ENCODE measurements around the gene TMEM233.

Gene TMEM233

GRCh38 chr12:119666226-119666795, 72.7 kb downstream of the TMEM233 start:
- no peaks in the 10 kb centered on the region for H4K20me1 ChIP-seq (ENCODE audit: insufficient read depth)
- no peak overlapping the region for H2AFZ ChIP-seq (ENCODE audit: low read depth)
- no peak overlapping the region for H3K9ac ChIP-seq
- no peak overlapping the region for H3K27ac ChIP-seq
- H3K27me3 ChIP-seq (ENCODE audit: insufficient read depth, low read depth): no peaks in the 10 kb centered on the region
- H3K4me3 ChIP-seq (IDR thresholded peaks at IDR 0.05; ENCODE audit: insufficient read depth, low read depth, low read length): no peak overlapping the region
- no peaks in the 10 kb centered on the region for H3K4me1 ChIP-seq (ENCODE audit: low read depth, poor library complexity, severe bottlenecking)
- TF ChIP-seq CTCF (conservative IDR thresholded peaks at IDR 0.05; ENCODE audit: low read depth, low read length): no peak
- no peak overlapping the region for H3K4me2 ChIP-seq
- peaks cover 23% of the 10 kb centered on the region for H3K79me2 ChIP-seq (ENCODE audit: insufficient read depth, low read depth)
- H3K36me3 ChIP-seq (ENCODE audit: insufficient read depth): no peaks in the 10 kb centered on the region

- H4K20me1 ChIP-seq (ENCODE audit: insufficient read depth): no peaks in the 10 kb centered on the region
- H3K79me2 ChIP-seq (ENCODE audit: insufficient read depth, low read depth): peaks cover 23% of the 10 kb centered on the region
- no peak overlapping the region for H3K27ac ChIP-seq
- no peak overlapping the region for H3K9ac ChIP-seq
- no peak overlapping the region for H3K4me3 ChIP-seq (IDR thresholded peaks at IDR 0.05; ENCODE audit: insufficient read depth, low read depth, low read length)
- peak overlapping the region; percentile 58; the same call in 1 of the 2 replicates for H3K4me2 ChIP-seq
- H3K4me1 ChIP-seq (ENCODE audit: low read depth, poor library complexity, severe bottlenecking): no peaks in the 10 kb centered on the region
- H3K36me3 ChIP-seq (ENCODE audit: insufficient read depth): no peaks in the 10 kb centered on the region
- no peak for TF ChIP-seq CTCF (conservative IDR thresholded peaks at IDR 0.05; ENCODE audit: low read depth, low read length)
- peak overlapping the region; percentile 92 for H2AFZ ChIP-seq (ENCODE audit: low read depth)
- H3K27me3 ChIP-seq (ENCODE audit: insufficient read depth, low read depth): no peaks in the 10 kb centered on the region
These were observed 73.5 kb downstream of the TMEM233 start for GRCh38 chr12:119666900-119667576.

- Histone ChIP-seq H3K4me1 (ENCODE audit: low read depth, poor library complexity, severe bottlenecking) (no peaks in the 10 kb centered on the region), H3K9ac (peak within 1 kb of the TSS; percentile 70; the same call in 1 of the 2 replicates), H3K27ac (peak within 1 kb of the TSS; percentile 60), H3K79me2 (ENCODE audit: insufficient read depth, low read depth) (peaks cover 23% of the 10 kb centered on the region), H3K4me3 (IDR thresholded peaks at IDR 0.05; ENCODE audit: insufficient read depth, low read depth, low read length) (no peak within 1 kb of the TSS), H4K20me1 (ENCODE audit: insufficient read depth) (no peaks in the 10 kb centered on the region), H3K36me3 (ENCODE audit: insufficient read depth) (no peaks in the 10 kb centered on the region), H3K4me2 (peak within 1 kb of the TSS; percentile 87), H3K27me3 (ENCODE audit: insufficient read depth, low read depth) (no peaks in the 10 kb centered on the region), H2AFZ (ENCODE audit: low read depth) (peak within 1 kb of the TSS; percentile 92)
- peak; percentile 68 for TF ChIP-seq CTCF (conservative IDR thresholded peaks at IDR 0.05; ENCODE audit: low read depth, low read length)
These were observed 74.2 kb downstream of the TMEM233 start, which contains the start of gene PRKAB1 for GRCh38 chr12:119667577-119668323. Gene PRKAB1 (plus strand): TSS chr12:119668133. CDS start chr12:119668245, 112 bp downstream.

- Histone ChIP-seq H3K27ac (peak overlapping the region; percentile 60), H3K4me1 (ENCODE audit: low read depth, poor library complexity, severe bottlenecking) (no peaks in the 10 kb centered on the region), H3K27me3 (ENCODE audit: insufficient read depth, low read depth) (no peaks in the 10 kb centered on the region), H2AFZ (ENCODE audit: low read depth) (peak overlapping the region; percentile 67), H4K20me1 (ENCODE audit: insufficient read depth) (no peaks in the 10 kb centered on the region), H3K36me3 (ENCODE audit: insufficient read depth) (no peaks in the 10 kb centered on the region), H3K4me2 (peak overlapping the region; percentile 87), H3K4me3 (IDR thresholded peaks at IDR 0.05; ENCODE audit: insufficient read depth, low read depth, low read length) (no peak overlapping the region), H3K9ac (peak overlapping the region; percentile 70; the same call in 1 of the 2 replicates), H3K79me2 (ENCODE audit: insufficient read depth, low read depth) (peaks cover 23% of the 10 kb centered on the region)
- TF ChIP-seq CTCF (conservative IDR thresholded peaks at IDR 0.05; ENCODE audit: low read depth, low read length): no peak
These were observed 74.8 kb downstream of the TMEM233 start for GRCh38 chr12:119668324-119668841.

All from KMS-11 (cell line).